Skeletal muscle satellite cell (primary cell): ENCODE results near the gene MAGI2.

Source experiments
- H3K27me3 ChIP-seq: 2 replicates; pipeline ENCODE4 v1.7.0; 2013; ENCODE audit warnings: low read length; ENCODE audit not compliant: control insufficient read depth, insufficient read depth
- H3K36me3 ChIP-seq: 2 replicates; pipeline ENCODE4 v1.7.0; 2013; ENCODE audit warnings: mild to moderate bottlenecking, control low read depth, low read length; ENCODE audit not compliant: insufficient read depth
- H3K4me1 ChIP-seq: 2 replicates; pipeline ENCODE4 v1.7.0; 2013; ENCODE audit warnings: low read length; ENCODE audit not compliant: control insufficient read depth, insufficient read depth
- H3K4me2 ChIP-seq: 2 replicates; pipeline ENCODE4 v1.7.0; 2013; ENCODE audit warnings: mild to moderate bottlenecking, low read length
- H3K4me3 ChIP-seq: 2 replicates; pipeline ENCODE4 v1.7.0; 2013; ENCODE audit warnings: low read length
- H3K9ac ChIP-seq: 2 replicates; pipeline ENCODE4 v1.7.0; 2013; ENCODE audit warnings: mild to moderate bottlenecking, low read depth, low read length, moderate library complexity
- H3K9me3 ChIP-seq: replicated peaks from 2 replicates; pipeline ENCODE4 v1.7.0; 2013; ENCODE audit warnings: mild to moderate bottlenecking, control low read depth, low read length

The MAGI2 gene

DNA sequence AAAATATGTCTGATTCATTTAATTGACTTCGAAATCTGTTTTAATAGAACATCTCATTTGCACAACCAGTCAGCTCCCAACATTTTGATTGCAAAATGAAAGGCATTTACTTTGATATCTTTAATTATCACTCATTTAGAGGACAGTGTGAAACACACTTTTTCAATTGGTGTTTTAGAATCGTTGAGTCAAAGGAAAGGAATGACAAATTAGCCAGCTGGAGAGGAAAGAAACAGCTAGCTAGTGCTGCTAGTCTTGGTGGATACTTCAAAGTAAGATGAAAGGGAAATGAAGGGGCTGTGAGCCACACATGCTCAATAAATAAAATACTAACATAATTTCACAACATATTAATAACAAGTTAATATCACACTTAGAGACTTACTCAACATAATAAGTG, 1084.7 kb downstream of the MAGI2 start:
- no peak overlapping the region for H3K4me3 ChIP-seq
- no peaks in the 10 kb centered on the region for H3K9me3 ChIP-seq
- no peaks in the 10 kb centered on the region for H3K4me1 ChIP-seq
- no peaks in the 10 kb centered on the region for H3K27me3 ChIP-seq
- no peak overlapping the region for H3K4me2 ChIP-seq
- H3K9ac ChIP-seq = no peak overlapping the region
- no peaks in the 10 kb centered on the region for H3K36me3 ChIP-seq

DNA sequence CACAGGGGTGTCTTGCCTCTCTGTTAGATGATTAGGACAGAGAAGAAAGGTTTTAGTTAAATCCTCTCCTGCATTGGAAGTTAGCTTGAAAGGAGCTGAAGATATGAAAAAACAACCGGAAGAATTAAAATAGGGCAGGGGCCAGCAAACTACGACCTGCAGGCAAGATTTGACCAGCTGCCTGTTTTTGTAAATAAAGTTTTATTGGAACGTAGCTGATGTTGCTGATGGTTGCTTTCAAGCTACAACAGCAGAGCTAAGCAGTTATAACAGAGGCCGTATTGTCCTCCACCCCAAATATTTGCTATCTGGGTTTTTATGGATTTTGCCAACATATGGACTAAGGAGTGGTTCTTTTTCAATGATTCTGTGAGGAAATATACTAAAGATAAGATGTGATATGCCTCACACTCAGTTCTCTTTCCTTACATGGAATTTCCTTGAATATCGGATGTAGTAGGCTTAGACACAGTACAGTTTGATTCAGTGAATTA, 1086.1 kb downstream of the MAGI2 start:
- Histone ChIP-seq H3K36me3 (no peaks in the 10 kb centered on the region), H3K9ac (no peak overlapping the region), H3K4me3 (no peak overlapping the region), H3K4me1 (no peaks in the 10 kb centered on the region), H3K4me2 (no peak overlapping the region), H3K9me3 (no peaks in the 10 kb centered on the region), H3K27me3 (no peaks in the 10 kb centered on the region)

DNA sequence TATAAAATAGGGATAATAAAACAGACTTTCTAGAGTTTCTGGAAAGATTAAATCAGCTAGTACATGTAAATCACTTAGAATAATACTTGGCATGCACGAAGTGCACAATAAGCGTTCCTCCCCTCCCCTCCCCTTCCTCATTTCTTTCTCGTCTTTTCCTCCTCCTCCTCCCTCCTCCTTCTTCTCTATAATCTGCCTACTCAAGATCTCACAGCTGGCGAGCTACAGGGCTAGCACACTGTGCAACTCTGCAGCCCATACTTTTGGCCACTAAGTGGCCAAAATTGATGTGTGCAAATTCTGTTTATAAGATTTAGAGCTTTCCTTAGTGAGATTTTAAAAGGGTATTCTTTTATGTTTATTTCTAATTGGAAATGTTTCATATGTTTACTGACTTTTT, 1089.6 kb downstream of the MAGI2 start:
- Histone ChIP-seq H3K9ac (no peak overlapping the region), H3K4me1 (no peaks in the 10 kb centered on the region), H3K4me2 (no peak overlapping the region), H3K36me3 (no peaks in the 10 kb centered on the region), H3K4me3 (no peak overlapping the region), H3K9me3 (no peaks in the 10 kb centered on the region), H3K27me3 (no peaks in the 10 kb centered on the region)

- Histone ChIP-seq H3K36me3 (no peaks in the 10 kb centered on the region), H3K9ac (no peak overlapping the region), H3K4me3 (no peak overlapping the region), H3K9me3 (no peaks in the 10 kb centered on the region), H3K4me1 (no peaks in the 10 kb centered on the region), H3K27me3 (no peaks in the 10 kb centered on the region), H3K4me2 (no peak overlapping the region)
These were observed 1093.6 kb downstream of the MAGI2 start for GRCh38 chr7:78359836-78360235.

DNA sequence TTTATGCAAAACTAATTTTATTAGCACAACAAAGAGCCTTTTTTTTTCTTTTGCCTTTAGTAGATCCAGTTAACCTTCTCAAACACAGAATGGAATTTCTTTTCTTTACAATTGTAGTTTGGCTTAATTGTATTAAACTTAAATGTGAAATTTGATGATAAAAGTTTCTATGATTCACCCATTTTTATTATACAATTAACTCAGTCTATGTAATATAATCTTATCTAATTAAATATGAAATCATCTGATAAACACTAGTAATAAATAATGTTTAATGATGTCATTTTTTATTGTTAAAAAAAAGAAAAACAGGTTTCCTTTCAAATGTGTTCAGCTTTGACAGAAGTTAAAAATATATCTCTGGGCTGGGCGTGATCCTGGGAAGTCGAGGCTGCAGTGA, 1095.8 kb downstream of the MAGI2 start:
- H3K4me2 ChIP-seq = no peak overlapping the region
- no peaks in the 10 kb centered on the region for H3K27me3 ChIP-seq
- H3K36me3 ChIP-seq = no peaks in the 10 kb centered on the region
- H3K4me1 ChIP-seq = no peaks in the 10 kb centered on the region
- no peak overlapping the region for H3K4me3 ChIP-seq
- no peaks in the 10 kb centered on the region for H3K9me3 ChIP-seq
- no peak overlapping the region for H3K9ac ChIP-seq

GRCh38 chr7:78355834-78356233, 1097.6 kb downstream of the MAGI2 start:
- Histone ChIP-seq H3K9ac (no peak overlapping the region), H3K4me1 (no peaks in the 10 kb centered on the region), H3K36me3 (no peaks in the 10 kb centered on the region), H3K9me3 (no peaks in the 10 kb centered on the region), H3K27me3 (no peaks in the 10 kb centered on the region), H3K4me2 (no peak overlapping the region), H3K4me3 (no peak overlapping the region)

GRCh38 chr7:78350926-78351325, 1102.5 kb downstream of the MAGI2 start:
- H3K9me3 ChIP-seq = no peaks in the 10 kb centered on the region
- H3K9ac ChIP-seq = no peak overlapping the region
- H3K36me3 ChIP-seq = no peaks in the 10 kb centered on the region
- H3K4me3 ChIP-seq = no peak overlapping the region
- H3K4me1 ChIP-seq = no peaks in the 10 kb centered on the region
- H3K27me3 ChIP-seq = no peaks in the 10 kb centered on the region
- no peak overlapping the region for H3K4me2 ChIP-seq

DNA sequence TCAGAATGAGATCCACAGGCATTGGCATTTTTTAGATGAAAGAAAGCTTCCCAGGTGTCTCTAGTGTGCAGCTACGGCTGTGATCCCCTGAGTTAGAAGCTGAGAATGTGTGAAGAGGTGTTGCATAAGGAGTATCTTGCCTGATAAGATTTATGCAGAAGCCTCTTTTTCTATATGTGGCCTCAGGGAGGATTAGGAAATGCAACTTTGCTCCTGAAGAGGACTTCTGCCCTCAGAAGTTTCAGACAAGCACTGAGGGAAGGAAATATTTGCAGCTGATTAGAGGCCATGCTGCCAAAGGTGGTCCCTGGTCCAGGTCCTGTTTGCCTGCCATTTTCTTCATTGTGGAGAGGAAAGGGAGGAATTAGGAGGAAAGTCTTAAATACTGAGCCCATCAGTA, 1103.1 kb downstream of the MAGI2 start:
- Histone ChIP-seq H3K4me3 (no peak overlapping the region), H3K36me3 (no peaks in the 10 kb centered on the region), H3K9me3 (no peaks in the 10 kb centered on the region), H3K9ac (no peak overlapping the region), H3K4me2 (no peak overlapping the region), H3K4me1 (no peaks in the 10 kb centered on the region), H3K27me3 (no peaks in the 10 kb centered on the region)

- H3K4me3 ChIP-seq = no peak overlapping the region
- no peaks in the 10 kb centered on the region for H3K9me3 ChIP-seq
- H3K27me3 ChIP-seq = no peaks in the 10 kb centered on the region
- H3K4me2 ChIP-seq = no peak overlapping the region
- no peak overlapping the region for H3K9ac ChIP-seq
- no peaks in the 10 kb centered on the region for H3K36me3 ChIP-seq
- H3K4me1 ChIP-seq = no peaks in the 10 kb centered on the region
These were observed 1106.6 kb downstream of the MAGI2 start for GRCh38 chr7:78346827-78347226.

GRCh38 chr7:78345979-78346378, 1107.5 kb downstream of the MAGI2 start:
- H3K27me3 ChIP-seq = no peaks in the 10 kb centered on the region
- H3K9me3 ChIP-seq = no peaks in the 10 kb centered on the region
- no peaks in the 10 kb centered on the region for H3K4me1 ChIP-seq
- no peak overlapping the region for H3K9ac ChIP-seq
- no peaks in the 10 kb centered on the region for H3K36me3 ChIP-seq
- H3K4me2 ChIP-seq = no peak overlapping the region
- no peak overlapping the region for H3K4me3 ChIP-seq

- H3K9me3 ChIP-seq = no peaks in the 10 kb centered on the region
- H3K4me2 ChIP-seq = no peak overlapping the region
- no peak overlapping the region for H3K4me3 ChIP-seq
- no peaks in the 10 kb centered on the region for H3K36me3 ChIP-seq
- H3K4me1 ChIP-seq = no peaks in the 10 kb centered on the region
- H3K27me3 ChIP-seq = no peaks in the 10 kb centered on the region
- no peak overlapping the region for H3K9ac ChIP-seq
These were observed 1108.1 kb downstream of the MAGI2 start for GRCh38 chr7:78345293-78345911.

- no peak overlapping the region for H3K4me3 ChIP-seq
- H3K4me2 ChIP-seq = no peak overlapping the region
- no peaks in the 10 kb centered on the region for H3K4me1 ChIP-seq
- no peaks in the 10 kb centered on the region for H3K27me3 ChIP-seq
- H3K9me3 ChIP-seq = no peaks in the 10 kb centered on the region
- no peak overlapping the region for H3K9ac ChIP-seq
- no peaks in the 10 kb centered on the region for H3K36me3 ChIP-seq
These were observed 1119.0 kb downstream of the MAGI2 start for GRCh38 chr7:78334426-78334825.
